GM10248 (cell line): ENCODE measurements around the gene SQOR.

ENCODE experiments used
- CTCF ChIA-PET: fragments of 300-600 bp; sonication (Branson Sonifier 250); formaldehyde crosslinking; extraction: SDS; loops from one replicate; lab custom pipeline; 2021; ENCODE audit warnings: antibody characterized with exemption; lab: Yijun Ruan, JAX
- POLR2A ChIA-PET: fragments of 350-650 bp; sonication (Branson Sonifier 250); formaldehyde crosslinking; extraction: SDS; loops from one replicate; lab custom pipeline; 2020; ENCODE audit warnings: antibody characterized with exemption; lab: Yijun Ruan, JAX
- DNase-seq: peaks from one replicate; pipeline ENCODE4 v3.0.0; 2012; ENCODE audit errors: extremely low spot score
- TF ChIP-seq, protein P1 (sequence below): IDR thresholded peaks from 2 replicates; pipeline ENCODE4 v1.5.1; 2012; ENCODE audit warnings: mild to moderate bottlenecking, low read depth; ENCODE audit errors: extremely low read depth, missing control alignments, control extremely low read depth

The SQOR gene

DNA sequence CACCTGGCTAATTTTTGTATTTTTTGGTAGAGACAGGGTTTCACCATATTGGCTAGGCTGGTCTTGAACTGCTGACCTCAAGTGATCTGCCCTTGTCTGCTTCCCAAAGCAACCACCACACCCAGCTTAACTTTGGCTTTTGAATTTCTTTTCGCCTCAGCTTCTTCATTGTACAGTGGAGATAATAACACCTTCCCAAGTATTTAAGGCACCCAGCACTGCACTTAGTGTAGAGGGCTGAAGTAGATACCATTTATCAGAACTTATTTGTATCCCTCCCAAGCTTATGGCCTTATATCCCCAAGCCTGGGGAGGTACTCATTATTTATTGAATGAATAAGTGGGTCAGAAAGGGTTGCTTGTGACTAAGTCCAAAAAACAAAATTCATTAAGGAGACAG, 2.3 kb downstream of the SQOR start:
- no peak for DNase-seq
- TF ChIP-seq, protein P1, sequence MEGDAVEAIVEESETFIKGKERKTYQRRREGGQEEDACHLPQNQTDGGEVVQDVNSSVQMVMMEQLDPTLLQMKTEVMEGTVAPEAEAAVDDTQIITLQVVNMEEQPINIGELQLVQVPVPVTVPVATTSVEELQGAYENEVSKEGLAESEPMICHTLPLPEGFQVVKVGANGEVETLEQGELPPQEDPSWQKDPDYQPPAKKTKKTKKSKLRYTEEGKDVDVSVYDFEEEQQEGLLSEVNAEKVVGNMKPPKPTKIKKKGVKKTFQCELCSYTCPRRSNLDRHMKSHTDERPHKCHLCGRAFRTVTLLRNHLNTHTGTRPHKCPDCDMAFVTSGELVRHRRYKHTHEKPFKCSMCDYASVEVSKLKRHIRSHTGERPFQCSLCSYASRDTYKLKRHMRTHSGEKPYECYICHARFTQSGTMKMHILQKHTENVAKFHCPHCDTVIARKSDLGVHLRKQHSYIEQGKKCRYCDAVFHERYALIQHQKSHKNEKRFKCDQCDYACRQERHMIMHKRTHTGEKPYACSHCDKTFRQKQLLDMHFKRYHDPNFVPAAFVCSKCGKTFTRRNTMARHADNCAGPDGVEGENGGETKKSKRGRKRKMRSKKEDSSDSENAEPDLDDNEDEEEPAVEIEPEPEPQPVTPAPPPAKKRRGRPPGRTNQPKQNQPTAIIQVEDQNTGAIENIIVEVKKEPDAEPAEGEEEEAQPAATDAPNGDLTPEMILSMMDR, result no peak
- ChIA-PET CTCF (interaction anchor here (1.2 to 2.0 kb wide), 7 partner anchors 10 to 206 kb away, joined by 3 to 6 read pairs (median 5); no protein-coding TSS in a partner anchor), POLR2A (no interaction called here)

GRCh38 chr15:45637552-45638033, 2.8 kb downstream of the SQOR start:
- ChIA-PET POLR2A (no interaction called here), CTCF (interaction anchor here (1.2 to 2.0 kb wide), 7 partner anchors 10 to 207 kb away, joined by 3 to 6 read pairs (median 5); no protein-coding TSS in a partner anchor)
- DNase-seq, result peak; percentile 77
- TF ChIP-seq, protein P1, result no peak

- CTCF ChIA-PET, result interaction anchor here (1.2 to 1.6 kb wide), 2 partner anchors 20 to 183 kb away, joined by 5 to 8 read pairs; no protein-coding TSS in a partner anchor
These were observed 5.8 kb downstream of the SQOR start for GRCh38 chr15:45640616-45641015.

DNA sequence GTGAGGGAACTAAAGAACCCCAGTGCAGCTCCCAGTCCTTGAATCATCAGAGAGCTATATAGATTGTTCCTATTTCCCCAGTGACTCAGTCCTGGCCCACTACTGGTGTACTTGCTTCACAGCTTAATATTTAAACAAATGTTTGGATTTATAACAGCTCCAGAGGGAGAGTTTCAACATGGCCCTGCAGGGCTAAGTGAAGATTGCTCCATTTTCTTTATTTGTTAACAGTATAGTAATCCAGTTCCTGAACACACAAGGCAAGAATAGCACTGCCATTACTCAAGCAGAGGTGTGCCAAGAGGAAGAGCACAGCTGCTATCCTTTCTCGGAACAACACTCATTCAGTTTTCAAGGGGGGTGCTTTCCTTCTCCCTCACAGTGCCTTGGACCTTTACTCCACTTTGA, 6.5 kb downstream of the SQOR start:
- TF ChIP-seq, protein P1, result no peak
- DNase-seq, result no peak
- ChIA-PET CTCF (interaction anchor here (1.2 to 3.0 kb wide), 5 partner anchors 12 to 474 kb away, joined by 3 to 9 read pairs (median 5); no protein-coding TSS in a partner anchor), POLR2A (no interaction called here)

More at GRCh38 chr15:45640616-45641015, 5.8 kb downstream of the SQOR start:
- no peak for DNase-seq
- TF ChIP-seq, protein P1, result no peak
- POLR2A ChIA-PET, result no interaction called here

- DNase-seq, result no peak
- ChIA-PET CTCF (interaction anchor here (1.2 to 8.3 kb wide), 7 partner anchors 8 to 475 kb away, joined by 3 to 33 read pairs (median 6); partner anchors contain the start of gene SQOR), POLR2A (no interaction called here)
- TF ChIP-seq, protein P1, result no peak
These were observed 7.4 kb downstream of the SQOR start for GRCh38 chr15:45641999-45642932.

DNA sequence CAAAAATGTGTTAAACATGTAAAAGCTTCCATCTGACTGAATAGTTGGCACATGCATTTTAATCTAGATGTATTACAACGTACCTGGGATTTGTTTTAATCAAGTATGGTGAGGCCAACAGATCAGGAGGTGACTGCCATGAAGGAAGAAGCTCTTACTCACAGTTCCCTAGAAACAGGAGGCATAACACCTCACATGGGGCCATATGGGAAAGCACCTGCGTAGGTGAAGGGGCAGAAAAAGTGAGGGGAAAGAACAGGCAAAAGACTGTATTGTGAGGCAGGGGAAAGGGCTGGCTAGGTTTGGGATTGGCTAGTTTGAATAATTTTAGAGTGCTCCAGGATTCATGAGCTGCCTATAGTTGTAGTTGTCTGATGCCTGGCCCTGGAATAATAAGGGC, 9.6 kb downstream of the SQOR start:
- CTCF ChIA-PET, result interaction anchor here (1.1 to 8.3 kb wide), 5 partner anchors 10 to 214 kb away, joined by 3 to 33 read pairs (median 3); partner anchors contain the start of gene SQOR
- DNase-seq, result no peak
- POLR2A ChIA-PET, result no interaction called here
- TF ChIP-seq, protein P1, result no peak
